SK-N-MC (cell line): ENCODE measurements around the gene GPSM3.

Experiments used
- EZH2 ChIP-seq: fragments of 200-600 bp; sonication (generic); IDR thresholded peaks from one replicate; pipeline ENCODE4 v1.6.1; 2017; ENCODE audit warnings: antibody characterized with exemption
- POLR2AphosphoS5 ChIP-seq: IDR thresholded peaks from 2 replicates; pipeline ENCODE4 v1.6.1; 2012; ENCODE audit warnings: mild to moderate bottlenecking, low read depth, low read length, borderline replicate concordance

DNA sequence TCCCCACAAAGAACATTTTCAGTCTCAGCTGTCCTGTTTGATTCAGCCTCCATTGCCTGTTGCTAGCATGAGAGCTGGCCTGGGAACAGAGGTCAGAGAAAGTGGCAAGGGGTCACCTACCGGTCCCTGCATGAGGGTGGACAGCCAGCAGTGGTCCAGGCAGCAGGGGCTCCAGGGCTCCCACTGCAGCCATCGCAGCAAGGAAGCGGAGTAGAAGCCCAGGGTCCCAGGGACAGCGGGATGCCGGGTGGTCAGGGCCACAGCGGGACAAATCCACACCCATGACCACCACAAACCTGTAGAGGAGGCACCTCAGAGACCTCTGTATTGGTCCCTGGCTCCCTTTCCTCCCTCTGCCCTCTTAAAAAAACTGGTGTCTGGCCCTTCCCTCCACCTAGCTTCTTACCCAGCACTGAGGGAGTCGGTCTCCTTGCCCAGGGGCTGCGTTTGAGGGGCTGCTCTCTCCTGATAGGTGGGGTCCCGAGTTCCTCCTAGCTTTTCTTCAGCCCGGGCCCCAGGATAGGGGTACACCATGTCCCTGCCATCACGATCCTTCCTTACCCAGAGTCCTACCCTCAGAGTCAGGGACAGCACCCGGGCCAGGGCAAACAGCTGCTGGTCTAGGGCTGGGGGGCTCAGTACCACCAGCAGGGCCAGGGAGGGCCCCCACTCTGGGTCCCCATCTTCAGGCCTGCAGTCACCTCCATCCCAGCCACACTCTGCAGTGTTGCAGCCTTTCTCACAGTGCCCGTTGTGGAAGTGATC is 8.4 kb upstream of the GPSM3 start:
- TF ChIP-seq EZH2 (no peak), POLR2AphosphoS5 (no peak)
